ENCODE measurements around the gene TCF21. TPM values are rescaled to one million over a fixed set of nuclear protein-coding genes. Genes with fewer than 3 reads are reported as not detected.
"Not testable (repeated sequence)": the region's sequence is repeated elsewhere in the genome, so short reads cannot be mapped to it uniquely, and the experiment has no call there.

The TCF21 gene
- total RNA-seq, 1 donor from 2014 or later, result not detected

DNA sequence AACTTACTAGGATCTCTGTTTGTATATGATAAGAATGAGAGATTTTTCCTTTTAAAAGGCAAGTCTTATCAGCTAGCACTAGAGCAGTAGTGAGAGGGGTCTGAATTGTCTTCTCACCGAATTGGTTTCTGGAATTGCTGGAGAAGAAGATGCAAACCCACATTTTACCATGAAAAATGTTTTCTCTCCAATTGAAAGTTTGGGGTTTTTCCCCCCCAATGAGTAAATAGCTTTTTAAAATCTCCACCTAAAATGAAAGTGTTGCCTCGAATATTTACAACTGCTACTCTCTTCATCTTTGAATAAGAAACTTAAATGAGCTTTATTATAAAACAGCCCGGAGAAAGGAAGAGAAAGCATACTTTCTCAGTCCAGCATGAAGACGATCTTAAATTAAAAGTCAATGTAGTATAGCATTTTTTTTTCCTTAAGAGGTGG lies 1.8 kb downstream of the TCF21 start:
- no peak for DNase-seq

DNA sequence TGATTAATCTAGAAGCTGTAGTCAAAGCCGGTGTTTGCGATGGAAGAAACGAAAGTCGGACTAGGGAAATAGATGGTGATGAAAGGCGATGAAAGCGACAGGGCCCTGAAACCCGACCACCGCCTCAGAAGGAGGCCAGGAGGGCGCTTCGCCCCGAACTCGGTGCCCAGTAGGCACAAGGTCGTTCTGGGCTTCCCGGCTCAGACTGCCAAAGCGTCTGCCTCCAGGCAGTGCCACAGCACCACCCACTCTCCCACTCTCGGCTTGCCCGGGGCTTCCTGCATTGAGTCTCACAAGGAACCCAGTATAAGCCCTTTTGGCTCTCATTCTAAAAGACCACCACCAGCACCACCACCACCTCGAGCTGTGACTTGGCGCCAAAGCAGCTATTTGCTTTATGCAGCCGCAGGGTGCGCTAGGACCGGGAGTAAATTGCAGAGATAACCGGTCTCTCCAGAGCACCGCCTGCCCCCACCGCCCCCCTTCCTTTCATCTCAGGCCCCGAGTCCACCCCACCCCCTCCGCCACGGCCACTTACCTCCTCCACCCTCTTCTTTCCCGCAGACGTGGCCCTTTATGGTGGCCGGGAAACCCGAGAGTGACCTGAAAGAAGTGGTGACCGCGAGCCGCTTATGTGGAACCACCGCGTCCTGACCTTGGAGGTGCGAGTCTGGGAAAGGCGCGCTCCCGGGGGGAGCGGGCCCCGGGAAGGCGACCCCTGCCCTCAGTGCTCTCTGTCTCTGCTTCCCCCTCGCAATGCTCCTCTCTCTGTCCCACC lies 2.4 kb downstream of the TCF21 start:
- peak; percentile 16 for DNase-seq

DNA sequence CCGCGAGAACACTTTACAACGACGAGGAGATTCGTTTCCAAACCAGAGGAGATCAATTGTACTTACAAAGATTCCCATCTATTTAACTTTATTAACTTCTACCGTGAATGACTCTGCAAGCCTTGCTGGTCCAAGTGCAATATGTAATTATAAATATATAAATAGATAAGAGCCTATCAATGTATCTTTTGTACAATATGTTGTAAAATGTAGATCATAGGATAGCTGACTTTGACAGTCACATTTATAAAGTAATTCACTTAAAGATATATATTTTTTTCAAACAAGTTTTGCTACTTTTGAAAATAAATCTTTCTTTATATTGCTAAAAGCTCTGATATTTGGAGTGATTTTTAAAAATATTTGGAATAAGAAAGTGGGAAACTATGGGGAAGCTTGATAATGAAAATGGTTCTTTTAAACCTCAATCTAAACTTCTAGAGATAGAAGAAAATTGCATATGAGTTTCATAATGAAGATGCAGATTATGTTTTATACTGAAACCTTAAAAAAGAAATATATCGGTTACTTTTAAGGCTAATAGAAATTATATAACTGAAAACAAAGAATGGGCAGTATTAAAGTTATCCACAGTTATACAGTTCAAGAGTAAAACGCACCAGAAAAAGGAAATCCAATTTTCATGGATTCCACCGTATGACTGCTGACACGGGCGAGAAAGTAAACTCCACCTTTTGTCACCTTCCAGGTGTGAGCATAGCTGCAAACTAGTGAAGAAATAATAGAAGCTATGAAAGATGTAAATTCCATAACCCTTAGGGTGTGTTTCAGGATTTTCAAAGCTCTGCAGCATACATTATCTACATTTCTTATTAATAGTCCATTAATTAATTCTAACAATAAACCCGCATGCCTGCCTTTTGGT lies 3.3 kb downstream of the TCF21 start:
- DNase-seq, result no peak

DNA sequence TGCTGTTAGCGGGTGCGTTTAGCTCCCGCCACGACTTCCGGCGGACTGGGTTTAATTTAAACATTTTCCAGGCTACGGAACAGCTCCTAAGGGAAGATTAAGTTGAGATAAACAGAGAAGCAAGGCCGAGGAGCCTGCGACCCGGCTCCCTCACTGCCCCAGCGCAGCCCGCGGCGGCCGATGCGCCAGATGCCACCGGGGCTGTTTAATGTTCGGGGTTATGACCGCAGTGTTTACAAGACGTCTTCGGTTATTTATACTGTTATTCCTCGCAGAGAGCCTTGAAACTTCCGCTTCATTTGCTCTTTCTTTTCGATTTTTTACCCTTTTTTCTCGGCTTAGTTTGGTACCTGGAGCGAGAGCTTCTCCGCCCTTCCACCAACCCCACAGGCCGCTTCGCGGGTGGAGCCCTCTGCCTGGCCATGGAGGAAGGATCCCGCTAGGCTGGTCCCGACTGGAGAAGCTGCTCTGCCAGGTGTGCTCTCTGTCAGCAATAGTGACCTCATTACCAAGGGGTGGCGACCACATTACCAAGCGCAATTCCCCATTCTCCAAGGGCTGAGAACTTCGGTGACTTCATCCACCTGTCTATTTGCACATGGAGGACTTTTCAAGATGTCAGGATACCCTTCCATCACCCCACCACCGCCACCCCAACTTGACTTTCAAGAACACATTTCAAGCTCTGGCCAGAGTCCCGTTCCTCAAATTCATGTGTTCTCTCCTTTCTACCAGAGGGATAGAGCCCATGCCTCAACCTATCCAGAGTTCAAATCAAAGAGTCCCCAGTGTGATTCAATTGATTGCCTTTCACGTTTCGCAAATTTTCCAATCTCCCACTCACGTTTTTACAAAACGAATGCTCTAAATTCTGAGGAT lies 4.1 kb downstream of the TCF21 start:
- no peak for DNase-seq

DNA sequence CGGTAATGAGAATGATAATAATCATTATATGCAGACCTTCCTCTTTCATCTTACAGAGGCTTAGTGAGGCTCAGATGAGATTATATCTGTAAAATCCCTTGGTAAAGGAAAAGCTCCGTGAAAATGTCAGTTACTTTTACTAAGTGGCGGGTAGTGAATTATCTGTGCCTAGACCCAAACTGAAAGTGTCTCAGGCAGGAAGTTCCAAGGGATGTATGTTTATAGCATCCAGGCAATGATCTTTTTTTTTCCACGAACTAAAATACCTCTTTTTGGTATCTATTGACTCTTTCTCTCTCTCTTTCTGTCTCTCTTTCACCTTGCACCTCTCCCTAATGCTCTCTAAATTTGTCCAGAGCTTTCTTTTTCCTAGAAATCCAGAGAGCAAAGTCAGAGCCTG lies 5.0 kb downstream of the TCF21 start:
- no peak for DNase-seq

DNA sequence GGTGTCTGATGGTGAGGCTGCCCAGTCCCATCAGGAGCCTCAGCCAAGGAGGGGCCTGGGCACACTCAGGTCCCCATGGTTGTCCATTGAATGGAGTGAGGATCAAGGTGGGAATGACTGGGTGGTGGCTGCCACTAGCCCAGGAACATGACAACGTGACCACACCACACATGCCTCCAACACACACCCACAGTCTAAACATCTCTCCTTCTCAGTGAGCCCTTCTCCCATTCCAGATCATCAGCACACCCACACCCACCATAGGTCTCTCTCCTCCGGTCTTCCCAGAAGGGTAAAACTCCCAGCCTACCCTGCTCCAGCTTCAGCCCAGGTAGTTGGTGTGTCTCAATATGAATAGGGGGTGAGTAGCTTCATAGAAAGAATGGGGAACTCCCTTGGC lies 5.5 kb downstream of the TCF21 start:
- DNase-seq, result no peak

DNA sequence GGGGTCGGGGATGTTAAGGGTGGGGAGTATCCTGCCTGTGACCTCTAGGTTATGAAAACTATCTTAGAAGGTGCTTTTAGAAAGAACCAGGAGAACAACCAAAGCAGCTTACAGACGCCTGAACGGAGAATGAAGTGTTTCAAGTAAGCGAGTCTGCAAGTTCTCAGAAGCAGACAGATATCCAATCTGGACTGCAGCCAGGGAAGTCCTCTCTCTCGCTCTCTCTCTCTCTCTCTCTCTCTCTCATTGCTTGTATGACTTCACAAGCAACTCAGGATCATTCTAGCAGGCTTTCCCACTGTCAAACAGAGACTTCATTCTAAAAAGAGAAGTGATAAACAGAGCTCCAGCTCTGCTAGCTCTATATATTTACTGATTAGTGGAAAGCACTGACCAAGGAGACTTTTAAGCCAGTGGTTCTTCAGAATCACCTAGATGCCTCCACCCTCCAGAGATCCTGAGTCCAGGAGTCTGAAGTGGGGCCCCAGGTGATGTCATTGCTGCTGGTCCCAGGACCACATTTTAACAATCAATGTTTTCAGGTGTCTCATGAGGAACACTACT lies 6.0 kb downstream of the TCF21 start:
- no peak for DNase-seq

DNA sequence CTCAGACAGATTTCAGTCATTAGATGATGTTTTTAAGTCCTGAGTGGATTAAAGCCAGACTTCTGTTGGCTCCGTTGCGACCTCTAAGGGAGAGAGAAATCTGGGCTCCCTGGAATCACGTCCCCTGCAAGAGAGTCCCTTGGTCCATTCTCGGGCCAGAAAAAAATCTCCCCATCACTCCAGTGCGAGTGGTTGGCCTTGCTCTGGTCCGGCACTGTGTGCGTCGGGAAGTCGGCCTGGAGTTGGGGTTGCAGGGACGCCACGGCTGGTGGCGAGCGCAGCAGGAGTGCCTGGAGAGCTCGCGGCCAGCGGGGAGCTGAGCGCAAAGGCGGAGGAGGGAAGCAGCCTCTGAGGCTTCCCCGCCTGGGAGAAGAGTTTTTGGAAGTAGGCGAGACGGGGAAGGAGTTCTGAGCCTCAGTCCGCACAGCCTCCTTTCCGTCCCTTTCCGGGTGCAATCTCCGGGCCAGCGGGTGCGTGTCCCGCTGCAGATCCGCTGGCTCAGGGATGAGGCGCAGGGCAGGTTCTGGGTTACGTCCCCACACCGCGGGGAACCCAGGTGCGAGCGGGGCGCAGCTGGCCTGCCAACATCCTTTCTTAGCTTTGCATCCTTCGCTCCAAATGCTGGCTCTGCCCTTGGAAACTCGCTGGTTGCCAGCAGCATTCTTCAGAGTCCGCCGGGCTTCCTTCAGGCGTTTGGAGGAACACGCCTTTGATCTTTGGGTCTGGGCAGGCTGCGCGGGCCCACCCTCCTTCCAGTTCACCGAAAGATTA lies 6.8 kb downstream of the TCF21 start:
- DNase-seq, result no peak

DNA sequence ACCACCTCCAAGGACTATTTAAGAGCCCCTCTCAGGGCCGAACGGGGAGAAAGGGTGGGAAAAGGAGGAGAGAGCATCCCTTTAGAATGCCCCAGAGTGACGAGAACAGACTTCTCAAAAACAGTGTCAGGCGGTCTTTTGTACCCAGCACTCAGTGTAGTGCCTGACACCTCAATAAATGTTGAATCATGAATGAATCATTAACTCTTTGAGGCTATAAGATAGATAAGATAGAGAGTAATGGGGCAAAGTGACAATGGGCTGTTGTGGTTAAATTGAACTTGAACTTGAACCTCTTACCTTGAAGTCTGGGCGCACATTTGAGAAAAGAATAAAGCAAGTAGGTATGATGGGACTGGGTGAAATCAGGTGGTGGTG lies 7.4 kb downstream of the TCF21 start:
- DNase-seq, result no peak

DNA sequence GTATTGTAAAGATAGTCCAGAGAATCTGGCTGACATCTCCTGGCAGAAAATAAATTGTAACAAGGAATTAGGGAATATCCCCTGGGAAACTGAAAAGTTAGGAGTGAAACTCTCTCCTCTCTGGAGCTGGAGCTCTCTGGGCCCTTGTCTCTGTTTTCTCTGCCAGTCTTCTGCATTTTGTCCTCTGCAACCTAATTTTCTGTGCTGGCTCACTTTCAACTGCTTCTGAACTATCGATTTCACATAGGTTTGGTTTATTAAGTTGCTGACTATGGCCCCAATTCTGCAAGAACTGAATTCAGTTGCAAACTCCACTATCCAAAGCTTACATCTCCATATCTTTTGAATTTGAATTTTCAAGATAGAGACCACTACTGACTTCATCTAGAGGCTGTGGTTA lies 9.3 kb downstream of the TCF21 start:
- DNase-seq, result no peak

DNA sequence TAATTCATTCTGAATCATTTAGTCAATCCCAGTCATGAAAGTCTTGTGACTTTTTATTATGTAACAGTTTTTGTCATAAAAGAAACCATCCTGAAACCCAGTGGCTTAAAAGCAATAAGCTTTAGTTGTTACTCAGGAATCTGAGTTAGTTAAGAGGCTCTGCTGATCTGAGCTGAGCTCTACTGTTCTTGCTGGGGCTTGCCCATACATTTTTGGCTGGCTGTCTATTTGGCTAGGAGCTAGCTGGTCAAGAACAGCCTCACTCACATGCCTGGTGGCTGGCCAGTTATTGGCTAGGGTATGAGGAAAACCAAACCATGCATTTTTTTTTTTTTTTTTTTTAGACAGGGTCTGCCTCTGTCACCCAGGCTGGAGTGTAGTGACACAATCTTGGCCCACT lies 10.6 kb downstream of the TCF21 start:
- DNase-seq, result no peak

DNA sequence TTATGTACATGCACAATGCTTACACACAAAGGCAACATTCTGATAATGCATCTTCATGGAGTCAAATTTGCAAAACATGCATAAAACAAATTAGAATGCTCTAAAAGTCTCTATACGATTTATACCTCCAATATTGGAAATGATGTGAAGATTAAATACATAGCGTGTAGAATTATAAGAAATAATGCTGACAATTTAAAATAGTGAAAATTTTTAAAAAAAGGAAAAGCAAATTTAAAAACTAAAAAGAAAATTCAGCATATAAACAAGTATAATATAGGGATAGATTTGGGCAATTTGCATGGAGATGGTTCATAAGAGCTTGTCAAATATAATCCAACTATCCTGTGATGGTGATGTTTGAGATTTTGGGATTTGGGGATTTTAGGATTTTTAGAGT lies 14.9 kb downstream of the TCF21 start:
- no peak for DNase-seq

DNA sequence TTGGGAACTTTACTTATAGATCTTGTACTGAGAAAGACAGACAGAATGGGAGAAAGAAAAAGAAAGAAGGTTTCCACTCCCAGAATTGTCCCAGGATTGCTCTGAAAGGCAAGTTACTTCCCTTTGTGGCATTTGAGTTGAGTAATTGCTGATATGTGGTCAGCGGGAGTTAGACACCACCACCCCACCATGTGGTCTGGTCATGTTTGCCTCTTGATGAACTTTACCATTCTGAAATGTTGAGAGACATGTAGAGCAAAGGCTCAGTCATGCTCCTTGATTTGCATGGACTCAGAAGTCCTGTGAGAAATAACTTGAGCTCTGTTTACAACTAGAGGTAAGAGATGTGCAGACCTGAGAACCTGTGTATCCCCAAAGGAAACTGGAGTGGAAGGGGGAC lies 17.1 kb downstream of the TCF21 start:
- DNase-seq, result no peak

DNA sequence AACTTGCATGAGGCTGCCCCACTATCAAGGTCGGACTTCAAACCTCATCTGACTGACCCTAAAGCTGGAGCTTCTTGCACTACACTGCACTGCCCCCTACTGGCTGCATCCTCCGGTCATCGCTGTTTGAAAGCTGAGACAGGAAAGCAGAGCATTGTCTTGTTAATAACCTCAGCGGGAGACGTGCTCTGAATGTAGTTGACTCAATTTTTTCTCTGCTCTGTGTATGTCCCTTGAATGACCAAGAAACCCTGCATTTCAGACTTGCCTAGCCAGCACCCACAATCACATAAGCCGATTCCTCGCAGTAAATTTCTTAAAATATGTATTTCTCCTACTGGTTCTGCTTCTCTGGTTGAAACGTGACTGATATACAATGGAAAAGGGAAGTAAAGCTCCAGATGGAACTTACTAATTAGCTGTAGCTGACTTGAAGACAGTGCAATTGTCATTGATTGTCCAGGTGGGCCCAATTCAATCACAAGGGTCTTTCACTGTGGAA lies 27.8 kb downstream of the TCF21 start:
- peak; percentile 92 for DNase-seq

DNA sequence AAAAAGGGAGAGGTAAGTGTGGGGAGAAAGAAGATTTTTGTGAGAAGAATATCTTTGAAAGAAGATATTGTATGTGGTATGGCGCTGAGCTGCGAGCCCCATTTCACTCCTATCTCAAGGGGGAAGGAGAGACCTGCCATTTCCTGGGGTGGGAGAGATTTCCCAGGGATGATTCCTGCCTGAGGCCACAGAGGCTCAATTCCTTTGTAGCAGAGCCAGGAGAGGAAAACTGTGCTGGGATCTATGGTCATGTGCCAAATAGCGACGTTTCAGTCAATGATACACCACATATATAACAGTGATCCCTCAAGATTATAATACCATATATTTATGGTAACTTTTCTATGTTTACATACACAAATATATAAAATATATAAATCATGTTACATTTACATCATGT lies 28.9 kb downstream of the TCF21 start:
- no peak for DNase-seq

DNA sequence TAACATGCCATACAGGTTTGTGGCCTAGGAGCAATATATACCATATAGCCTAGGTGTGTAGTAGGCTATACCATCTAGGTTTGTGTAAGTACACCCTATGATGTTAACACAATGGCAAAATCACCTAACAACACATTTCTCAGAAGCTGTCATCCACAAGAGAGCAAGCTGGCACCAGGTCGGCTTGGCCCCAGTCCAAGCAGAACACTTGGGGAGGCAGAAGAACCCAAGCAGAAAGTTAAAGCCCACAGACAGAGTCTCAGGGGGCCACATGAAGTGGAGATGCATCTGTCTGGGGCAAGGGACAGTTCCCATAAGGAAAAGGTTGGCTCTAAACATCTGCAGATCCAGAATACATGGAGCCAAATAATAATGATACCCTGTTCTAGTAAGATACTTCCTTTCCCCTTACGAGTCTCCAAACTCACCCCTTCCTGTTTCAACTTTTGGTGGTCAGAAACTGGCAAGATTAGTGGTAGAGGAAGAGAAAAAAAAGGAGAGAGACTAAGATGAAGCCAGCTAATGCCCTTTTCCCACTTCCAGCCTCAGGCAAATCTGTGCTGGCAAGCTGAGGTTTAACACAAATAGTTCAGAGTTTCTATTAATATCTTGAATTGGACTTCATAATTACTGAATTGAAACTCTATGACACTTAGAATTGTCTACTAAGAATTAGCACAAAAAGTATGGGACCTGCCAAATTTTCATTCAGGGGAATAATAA lies 29.5 kb downstream of the TCF21 start:
- no peak for DNase-seq

DNA sequence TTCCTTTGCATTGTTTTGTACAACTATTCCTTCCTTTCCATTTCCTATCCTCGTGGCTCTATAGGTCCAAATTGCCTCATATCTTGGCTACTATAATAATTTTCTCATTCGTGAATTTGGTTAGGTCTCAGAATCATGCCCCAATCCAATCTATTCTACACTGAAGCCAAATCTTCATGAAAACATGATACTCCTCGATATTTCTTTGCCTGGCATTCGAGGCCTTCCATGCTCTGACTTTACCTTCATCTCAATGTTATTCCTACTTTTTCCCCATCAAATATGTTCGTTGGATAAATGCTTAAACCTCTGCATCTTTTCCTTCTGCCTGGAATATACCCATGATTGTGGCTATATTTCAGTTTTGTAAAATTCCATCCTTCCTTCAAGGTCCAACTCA lies 30.4 kb downstream of the TCF21 start:
- DNase-seq, result no peak

DNA sequence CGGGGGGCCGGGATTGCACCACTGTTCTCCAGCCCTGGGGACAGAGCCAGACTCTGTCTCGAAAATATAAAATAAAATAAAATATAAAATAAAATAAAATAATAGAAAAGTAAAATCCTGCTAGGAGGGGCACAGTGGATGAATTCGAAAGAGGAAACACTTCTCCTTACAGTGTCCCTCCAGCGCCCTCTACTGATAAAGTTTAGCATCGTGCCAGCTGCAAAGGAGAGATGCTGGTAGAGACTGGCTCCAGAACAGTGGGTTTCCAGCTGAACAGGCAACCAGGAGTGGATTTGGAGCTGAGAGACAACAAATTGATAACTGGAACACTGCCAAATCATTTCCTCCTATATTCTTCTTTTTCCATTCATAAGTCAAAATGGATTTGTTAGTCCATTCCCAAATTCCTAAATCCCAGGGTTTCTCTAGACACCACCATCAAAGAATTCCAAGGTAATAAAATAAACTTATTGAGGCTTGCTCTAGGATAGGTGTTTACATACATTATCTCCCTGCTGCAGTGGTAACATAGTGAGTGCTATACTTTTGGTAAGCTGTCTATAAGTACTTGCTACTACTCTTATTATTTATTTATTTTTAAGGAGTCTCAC lies 32.4 kb downstream of the TCF21 start:
- DNase-seq, result peak; percentile 84

DNA sequence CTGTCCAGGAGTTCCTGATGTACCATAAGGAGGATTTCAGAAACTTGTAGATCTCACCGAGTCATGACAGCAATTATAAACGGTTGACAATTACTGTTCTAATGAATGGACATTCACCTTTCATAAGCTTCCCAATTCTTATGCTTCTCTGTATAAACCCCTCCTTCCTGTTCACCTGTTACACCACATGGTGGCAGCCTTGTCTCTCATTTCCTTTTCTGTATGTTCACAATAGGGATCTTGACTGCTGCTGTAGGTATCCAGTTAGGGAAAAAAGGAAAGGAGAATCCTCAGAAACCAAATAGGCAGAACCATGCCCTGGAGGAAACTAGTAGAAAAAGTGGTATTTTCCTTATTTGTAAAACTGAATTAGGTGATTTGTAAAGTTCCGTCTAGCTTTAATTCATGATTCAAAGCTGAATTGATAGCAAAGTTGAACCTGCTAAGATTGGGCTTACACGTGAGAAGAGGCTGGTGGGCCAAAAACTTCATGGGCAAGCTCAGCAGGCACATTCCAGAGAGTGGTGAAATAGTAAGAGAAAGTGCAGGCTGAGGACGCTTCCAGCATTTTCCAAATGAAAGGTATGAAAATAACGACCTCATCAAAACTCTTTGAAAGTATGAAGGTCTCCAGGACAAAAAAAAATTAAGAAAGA lies 35.2 kb downstream of the TCF21 start:
- DNase-seq, result peak; percentile 89

DNA sequence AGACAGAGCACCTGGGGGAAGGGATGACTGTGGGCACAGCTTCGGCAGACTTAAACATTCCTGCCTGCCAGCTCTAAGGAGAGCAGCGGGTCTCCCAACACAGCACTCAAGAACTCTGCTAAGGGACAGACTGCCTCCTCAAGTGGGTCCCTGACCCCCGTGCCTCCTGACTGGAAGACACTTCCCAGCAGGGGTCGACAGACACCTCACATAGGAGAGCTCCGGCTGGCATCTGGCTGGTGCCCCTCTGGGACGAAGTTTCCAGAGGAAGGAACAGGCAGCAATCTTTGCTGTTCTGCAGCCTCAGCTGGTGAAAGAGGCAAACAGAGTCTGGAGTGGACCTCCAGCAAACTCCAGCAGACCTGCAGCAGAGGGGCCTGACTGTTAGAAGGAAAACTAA lies 42.3 kb downstream of the TCF21 start:
- DNase-seq, result not testable (repeated sequence)
